Measurements from ENCODE around the gene KCNH5. TPM values are rescaled to one million over a fixed set of nuclear protein-coding genes. Genes with fewer than 3 reads are reported as not detected.
A peak's percentile ranks its signal among the peaks of the same experiment; 100 is the strongest.

Gene KCNH5
- polyA plus RNA-seq, 1 donor, result not detected

DNA sequence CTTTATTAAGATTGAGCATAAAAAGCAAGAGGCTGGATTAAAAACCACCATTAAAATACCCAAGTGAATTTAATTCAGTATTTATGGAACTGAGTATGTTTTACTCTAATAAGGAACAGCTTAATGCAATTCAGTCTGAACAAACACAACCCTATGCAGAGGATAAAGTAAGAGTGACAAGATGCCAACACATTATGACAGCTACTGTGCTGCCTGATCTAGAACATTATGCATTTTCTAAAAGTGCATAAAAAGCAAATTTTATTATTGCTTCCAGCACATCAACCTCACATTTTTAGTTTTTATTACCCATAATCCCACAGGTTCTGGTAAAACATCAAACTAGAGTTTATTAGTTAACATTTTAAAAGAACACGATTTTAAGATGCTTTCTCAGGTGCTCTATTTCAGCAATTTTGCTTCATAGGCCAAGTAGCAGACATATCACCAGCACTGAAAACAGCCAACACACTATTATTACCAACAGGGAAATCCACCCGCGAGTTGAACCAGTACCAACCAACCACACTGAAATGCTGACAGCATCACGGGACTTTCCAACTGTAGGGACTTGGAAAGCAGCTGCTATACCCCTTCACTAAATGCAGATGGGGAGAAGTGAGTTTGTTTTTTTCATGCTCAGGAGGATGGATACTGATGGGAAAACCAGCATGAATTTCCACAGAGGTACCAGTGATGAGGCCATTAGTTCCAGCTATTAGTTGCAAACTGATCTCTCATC is 372.1 kb downstream of the KCNH5 start:
- peak; percentile 4 for DNase-seq

DNA sequence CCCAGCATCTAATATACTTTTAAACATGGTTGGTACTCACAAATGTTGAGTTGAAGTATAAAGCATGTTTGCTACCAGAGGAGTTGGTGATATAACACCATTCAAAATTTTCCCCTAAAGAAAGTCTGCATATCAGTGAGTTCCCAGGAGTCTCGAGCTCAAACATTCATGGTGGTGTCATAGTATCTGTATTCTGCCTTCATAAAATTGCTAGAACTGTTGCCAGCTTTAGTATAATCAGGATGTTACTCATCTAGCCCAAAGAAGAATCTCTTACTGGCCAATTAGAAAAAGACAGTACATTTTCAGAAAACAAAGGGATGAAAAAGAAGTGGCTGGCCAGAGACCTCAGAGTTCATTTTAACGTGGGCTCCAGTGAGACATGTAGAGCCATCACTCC is 374.7 kb downstream of the KCNH5 start:
- no peak for DNase-seq

DNA sequence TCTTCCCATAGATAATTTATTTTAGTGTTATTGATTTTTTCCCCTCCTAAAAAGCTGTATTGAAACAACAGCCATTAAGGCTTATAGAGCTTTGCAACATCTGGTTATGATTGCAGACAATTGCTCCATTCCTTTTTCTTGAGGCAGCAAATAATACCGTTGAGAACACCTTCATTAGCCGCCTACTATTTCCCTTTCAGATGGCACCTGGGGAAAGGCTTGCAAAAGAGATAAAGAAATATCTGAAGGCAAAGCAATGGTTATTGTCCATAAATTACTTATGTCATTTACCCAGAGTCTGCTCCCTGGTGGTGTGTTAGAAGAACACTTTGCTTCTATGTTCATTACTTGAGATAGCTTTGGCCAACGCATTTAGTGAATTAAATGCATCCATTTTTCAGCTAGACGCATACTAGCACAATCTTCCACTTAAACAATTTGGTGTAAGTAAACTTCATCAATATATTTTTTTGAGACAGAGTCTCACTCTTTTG is 377.8 kb downstream of the KCNH5 start:
- no peak for DNase-seq

DNA sequence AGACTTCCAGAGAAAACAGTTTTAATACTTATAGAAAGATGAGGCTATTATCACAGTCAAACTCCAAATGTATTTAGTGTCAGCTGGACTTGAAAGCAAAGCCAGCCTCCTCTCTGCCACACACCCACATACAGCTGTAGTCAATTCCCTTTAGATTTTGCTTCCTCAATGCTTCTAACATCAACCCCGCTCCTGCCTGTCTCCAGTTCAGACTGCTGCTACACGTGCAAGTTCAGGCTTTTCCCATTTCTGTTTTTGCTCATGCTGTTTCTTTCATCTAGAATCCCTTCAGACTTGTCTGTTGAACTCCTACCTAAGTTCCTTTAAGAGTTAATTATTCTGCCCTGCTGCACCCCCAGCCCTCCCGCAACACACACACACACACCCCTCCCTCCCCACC is 380.0 kb downstream of the KCNH5 start:
- DNase-seq, result peak; percentile 11

DNA sequence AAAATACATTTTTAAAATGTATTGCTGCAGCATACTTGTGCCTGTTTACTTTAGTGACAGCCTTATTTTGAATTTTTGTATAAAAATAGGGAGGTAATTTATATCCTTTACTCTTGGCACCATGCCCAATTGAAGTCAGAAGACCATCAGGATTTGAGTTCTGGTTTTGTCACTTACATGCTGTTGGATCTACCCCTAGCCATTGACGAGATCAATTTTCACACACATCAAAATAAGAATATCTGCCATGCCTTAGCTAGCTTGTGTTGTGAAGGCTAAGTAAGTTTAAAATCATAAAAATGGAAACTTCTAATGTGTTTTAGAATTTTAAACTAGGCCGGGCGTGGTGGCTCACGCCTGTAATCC is 381.8 kb downstream of the KCNH5 start:
- DNase-seq, result no peak

DNA sequence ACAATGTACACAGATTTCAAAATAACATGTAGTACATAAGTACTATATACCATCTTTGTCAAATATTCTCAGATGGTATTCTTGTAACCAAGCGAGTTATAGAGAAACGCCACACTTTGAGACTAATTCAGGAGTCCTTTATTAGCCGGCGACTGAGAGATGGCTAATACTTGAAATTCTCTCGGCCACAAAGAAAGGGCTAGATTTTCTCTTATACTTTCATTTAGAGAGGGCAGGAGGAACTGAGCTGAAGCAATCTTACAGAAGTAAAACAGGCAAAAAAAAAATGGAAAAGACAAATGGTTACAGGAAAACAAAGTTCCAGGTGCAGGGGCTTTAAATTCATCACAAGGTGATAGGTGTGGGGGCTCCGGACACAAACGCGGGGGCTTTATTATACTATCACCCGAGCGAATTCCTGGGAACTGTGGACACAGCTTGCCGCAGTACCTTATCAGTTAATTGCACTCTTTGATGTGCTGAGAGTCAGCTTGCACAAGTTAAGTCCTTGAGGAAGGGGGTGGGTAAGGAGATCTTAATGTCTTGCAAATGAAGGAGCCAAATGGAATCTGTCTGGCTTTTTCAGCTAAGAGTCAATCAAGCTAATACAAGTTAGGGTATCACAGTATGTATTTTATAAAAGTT is 382.3 kb downstream of the KCNH5 start:
- no peak for DNase-seq

DNA sequence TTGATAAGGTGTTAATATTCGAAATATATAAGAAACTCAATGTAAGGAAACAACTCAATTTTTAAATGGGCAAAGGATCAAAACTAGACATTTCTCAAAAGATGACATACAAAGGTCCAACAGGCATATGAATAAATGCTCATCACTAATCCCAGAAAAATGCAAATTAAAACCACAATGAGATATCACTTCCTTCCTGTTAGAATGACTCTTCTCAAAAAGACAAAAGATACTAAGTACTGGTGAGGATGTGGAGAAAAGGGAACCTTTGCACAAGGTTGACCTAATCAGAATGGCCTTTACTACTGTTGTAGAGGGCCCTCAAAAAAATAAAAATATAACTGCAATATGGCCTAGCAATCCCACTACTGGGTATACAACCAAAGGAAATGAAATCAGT is 383.4 kb downstream of the KCNH5 start:
- DNase-seq, result no peak

DNA sequence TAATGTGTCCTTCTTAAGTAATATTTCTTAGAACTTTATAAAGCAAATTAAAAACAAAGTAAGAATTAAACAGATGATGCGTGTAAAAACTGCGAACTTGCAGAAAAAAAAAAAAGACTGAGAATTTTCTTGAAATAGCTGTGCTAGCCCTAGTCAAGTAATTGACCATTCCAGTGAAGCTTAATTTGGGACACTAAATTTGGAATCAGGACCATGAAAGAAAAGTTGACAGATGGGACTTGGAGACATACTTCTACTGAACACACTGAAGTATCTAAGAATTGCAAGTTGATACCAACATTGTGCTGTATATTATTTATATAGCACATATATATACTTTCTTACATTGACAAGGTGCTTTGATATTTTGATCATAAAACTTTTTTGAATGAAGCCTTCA is 386.6 kb downstream of the KCNH5 start:
- DNase-seq, result no peak

DNA sequence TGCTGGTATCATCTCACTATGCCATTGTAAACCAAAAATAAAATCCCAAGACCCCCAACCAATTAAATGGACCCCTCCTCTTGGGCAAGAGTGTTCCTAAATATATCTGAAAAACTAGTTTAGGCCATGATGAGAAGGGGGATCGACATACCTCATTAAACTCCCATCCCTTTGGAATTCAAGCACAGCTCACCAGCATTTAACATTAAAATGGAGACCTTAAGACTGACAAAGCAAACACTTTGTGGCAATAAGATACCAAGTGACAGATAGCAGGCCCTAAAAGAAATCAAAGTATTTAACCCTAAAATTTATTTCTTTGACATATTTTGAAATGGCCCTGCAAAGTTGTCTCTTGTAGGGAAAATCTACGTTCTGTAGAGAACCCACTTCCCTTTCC is 387.9 kb downstream of the KCNH5 start:
- DNase-seq, result no peak

DNA sequence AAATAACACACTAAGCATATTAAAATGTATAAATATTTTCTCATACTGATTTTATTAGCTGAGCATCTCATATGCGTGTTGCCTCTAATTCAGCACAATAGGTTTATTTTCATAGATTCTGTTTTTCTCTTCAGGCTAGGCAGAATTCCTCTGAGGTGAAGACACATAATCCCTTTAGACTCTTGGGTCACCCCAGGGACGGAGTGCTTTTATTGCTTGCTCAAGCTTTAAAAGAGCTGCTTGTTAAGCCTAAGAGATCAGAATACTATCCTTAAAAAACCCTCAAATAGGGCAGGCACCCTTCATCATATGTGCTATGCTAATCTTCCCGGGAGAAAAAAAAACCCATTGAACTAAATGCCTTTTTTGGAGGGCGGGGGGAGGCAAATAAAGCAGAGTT is 390.1 kb downstream of the KCNH5 start:
- no peak for DNase-seq

DNA sequence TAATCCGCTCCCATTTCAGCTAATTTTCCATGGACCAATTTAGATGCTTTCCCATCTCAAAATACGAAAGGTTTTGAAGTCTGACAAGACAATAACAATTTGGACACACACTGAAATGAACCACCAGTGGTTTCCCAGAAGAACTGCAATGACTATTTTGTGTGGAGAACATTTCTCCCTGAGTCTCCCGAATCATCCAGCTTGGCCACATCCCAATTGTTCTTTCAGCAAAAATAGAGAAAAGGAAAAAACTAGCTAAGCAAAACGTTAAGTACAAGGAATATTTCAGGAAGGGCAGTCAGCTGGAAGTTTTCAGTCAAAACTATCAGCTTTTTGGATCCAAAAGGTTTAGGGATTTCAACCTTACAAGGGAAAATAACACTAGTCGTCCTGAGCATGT is 390.6 kb downstream of the KCNH5 start:
- peak; percentile 36 for DNase-seq

Other genes with a start within 250 kb of the KCNH5 start
- gene RHOJ, start 159.0 kb upstream of the KCNH5 start, polyA plus RNA-seq (ENCODE audit: insufficient read length), result 23.4 TPM